H9 (cell line): Measurements from ENCODE around the gene TRAF7. TPM values are rescaled to one million over a fixed set of nuclear protein-coding genes. Genes with fewer than 3 reads are reported as not detected.
A peak's percentile ranks its signal among the peaks of the same experiment; 100 is the strongest.
"Not testable (repeated sequence)": the region's sequence is repeated elsewhere in the genome, so short reads cannot be mapped to it uniquely, and the experiment has no call there.

Experiments
- DNase-seq: peaks from one replicate; pipeline ENCODE4 v3.0.0-alpha.2; 2017
- H2AFZ ChIP-seq: one replicate; pipeline ENCODE4 v1.6.1; 2013; ENCODE audit warnings: mild to moderate bottlenecking, low read length, control low read depth, moderate library complexity
- H2AK5ac ChIP-seq: 2 replicates; pipeline ENCODE4 v1.6.1; 2013; ENCODE audit warnings: low read length, control low read depth, mixed read lengths; ENCODE audit not compliant: insufficient read length
- H2BK120ac ChIP-seq: one replicate; pipeline ENCODE4 v1.6.1; 2013; ENCODE audit warnings: low read depth, mild to moderate bottlenecking, low read length, control low read depth, inconsistent platforms; ENCODE audit not compliant: poor library complexity, severe bottlenecking
- H2BK12ac ChIP-seq: 2 replicates; pipeline ENCODE4 v1.6.1; 2013; ENCODE audit warnings: low read length, control low read depth, mixed read lengths, low read depth; ENCODE audit not compliant: insufficient read length
- H2BK15ac ChIP-seq: 2 replicates; pipeline ENCODE4 v1.6.1; 2013; ENCODE audit warnings: low read depth, low read length, control low read depth
- H2BK20ac ChIP-seq: one replicate; pipeline ENCODE4 v1.6.1; 2013; ENCODE audit warnings: low read depth, mild to moderate bottlenecking, low read length, control low read depth, inconsistent platforms; ENCODE audit not compliant: poor library complexity, severe bottlenecking
- H2BK5ac ChIP-seq: 2 replicates; pipeline ENCODE4 v1.6.1; 2013; ENCODE audit warnings: low read length, control low read depth, mixed read lengths; ENCODE audit not compliant: insufficient read length
- H3K14ac ChIP-seq: 2 replicates; pipeline ENCODE4 v1.6.1; 2013; ENCODE audit warnings: low read length, control low read depth; ENCODE audit not compliant: insufficient read depth
- H3K18ac ChIP-seq: 2 replicates; pipeline ENCODE4 v1.6.1; 2013; ENCODE audit warnings: low read depth, mild to moderate bottlenecking, mixed read lengths, low read length, control low read depth; ENCODE audit not compliant: insufficient read length
- H3K23ac ChIP-seq: 2 replicates; pipeline ENCODE4 v1.6.1; 2013; ENCODE audit warnings: low read length, control low read depth, mixed read lengths, low read depth; ENCODE audit not compliant: insufficient read length
- H3K23me2 ChIP-seq: 2 replicates; pipeline ENCODE4 v1.6.1; 2013; ENCODE audit warnings: low read depth, mild to moderate bottlenecking, mixed read lengths, low read length, control low read depth; ENCODE audit not compliant: insufficient read length, poor library complexity, severe bottlenecking
- H3K27ac ChIP-seq: 2 replicates; pipeline ENCODE4 v1.5.1; 2013; ENCODE audit warnings: low read length, control low read depth, mixed read lengths, low read depth; ENCODE audit not compliant: insufficient read length
- H3K27me3 ChIP-seq: 2 replicates; pipeline ENCODE4 v1.6.1; 2013; ENCODE audit warnings: low read length, control low read depth, inconsistent platforms; ENCODE audit not compliant: insufficient read depth
- H3K4ac ChIP-seq: 2 replicates; pipeline ENCODE4 v1.6.1; 2013; ENCODE audit warnings: low read depth, mild to moderate bottlenecking, control low read depth, inconsistent platforms, low read length, moderate library complexity
- H3K4me1 ChIP-seq: 2 replicates; pipeline ENCODE4 v1.6.1; 2013; ENCODE audit warnings: low read length, control low read depth, inconsistent platforms; ENCODE audit not compliant: insufficient read depth
- H3K4me2 ChIP-seq: 2 replicates; pipeline ENCODE4 v1.6.1; 2013; ENCODE audit warnings: low read length, control low read depth, mixed read lengths; ENCODE audit not compliant: insufficient read length, insufficient read depth
- H3K56ac ChIP-seq: 2 replicates; pipeline ENCODE4 v1.6.1; 2013; ENCODE audit warnings: low read depth, mild to moderate bottlenecking, mixed read lengths, low read length, control low read depth; ENCODE audit not compliant: insufficient read length
- H3K79me1 ChIP-seq: 2 replicates; pipeline ENCODE4 v1.6.1; 2013; ENCODE audit warnings: low read depth, mild to moderate bottlenecking, moderate library complexity, low read length, control low read depth, inconsistent platforms; ENCODE audit not compliant: insufficient read depth, poor library complexity, severe bottlenecking
- H3K79me2 ChIP-seq: 2 replicates; pipeline ENCODE4 v1.6.1; 2013; ENCODE audit warnings: low read length, control low read depth, inconsistent platforms; ENCODE audit not compliant: insufficient read depth
- H3K9ac ChIP-seq: 2 replicates; pipeline ENCODE4 v1.6.1; 2013; ENCODE audit warnings: low read length, control low read depth, mixed read lengths; ENCODE audit not compliant: insufficient read length; ENCODE audit errors: extremely low read depth
- H3K9me3 ChIP-seq: one replicate; pipeline ENCODE4 v1.6.1; 2013; ENCODE audit warnings: low read depth, low read length, inconsistent platforms; ENCODE audit not compliant: control insufficient read depth
- H3T11ph ChIP-seq: one replicate; pipeline ENCODE4 v1.6.1; 2013; ENCODE audit warnings: mild to moderate bottlenecking, low read length, control low read depth, inconsistent platforms
- H4K20me1 ChIP-seq: one replicate; pipeline ENCODE4 v1.6.1; 2013; ENCODE audit not compliant: control insufficient read depth, insufficient read length, insufficient read depth
- H4K5ac ChIP-seq: 2 replicates; pipeline ENCODE4 v1.6.1; 2013; ENCODE audit warnings: low read depth, mild to moderate bottlenecking, mixed read lengths, low read length, control low read depth; ENCODE audit not compliant: insufficient read length
- H4K8ac ChIP-seq: replicated peaks from 2 replicates; pipeline ENCODE4 v1.6.1; 2013; ENCODE audit warnings: low read length, control low read depth, mixed read lengths, low read depth; ENCODE audit not compliant: insufficient read length
- H4K91ac ChIP-seq: 2 replicates; pipeline ENCODE4 v1.6.1; 2013; ENCODE audit warnings: low read depth, mild to moderate bottlenecking, moderate library complexity, mixed read lengths, low read length, control low read depth; ENCODE audit not compliant: insufficient read length
- H3K27ac Mint-ChIP-seq, 3 experiments: 2 replicates in 2 of 3; 3 replicates in 1 of 3; pipeline ENCODE4 v1.8.0; 2020 to 2021; ENCODE audit warnings: mixed read lengths in 3 of 3, mild to moderate bottlenecking in 1 of 3, moderate library complexity in 1 of 3
- H3K27me3 Mint-ChIP-seq: 2 replicates; pipeline ENCODE4 v1.8.0; 2021; ENCODE audit warnings: low read depth, mild to moderate bottlenecking, moderate library complexity, mixed read lengths
- H3K36me3 Mint-ChIP-seq, 3 experiments: 2 replicates in 2 of 3; 3 replicates in 1 of 3; pipeline ENCODE4 v1.8.0; 2020 to 2021; ENCODE audit warnings: low read depth in 3 of 3, mixed read lengths in 3 of 3; ENCODE audit not compliant: insufficient read depth in 1 of 3
- H3K4me1 Mint-ChIP-seq, 2 experiments: 2 replicates each; pipeline ENCODE4 v1.8.0; 2020; ENCODE audit warnings: mixed read lengths in 2 of 2
- H3K4me3 Mint-ChIP-seq, 2 experiments: 2 replicates in 1 of 2; 3 replicates in 1 of 2; pipeline ENCODE4 v1.8.0; 2020 to 2021; ENCODE audit warnings: mild to moderate bottlenecking in 2 of 2, mixed read lengths in 2 of 2, moderate library complexity in 1 of 2
- H3K9me3 Mint-ChIP-seq, 2 experiments: 2 replicates in 1 of 2; 3 replicates in 1 of 2; pipeline ENCODE4 v1.8.0; 2020; ENCODE audit warnings: mild to moderate bottlenecking in 2 of 2, mixed read lengths in 2 of 2, moderate library complexity in 1 of 2
- WGBS: extraction: QIAGEN DNeasy Blood & Tissue Kit; methylation state at CpG from one replicate; pipeline ENCODE4 v1.1.7; 2013; ENCODE audit warnings: missing lambda C conversion rate, low lambda C conversion rate, mixed read lengths; ENCODE audit not compliant: insufficient read length; ENCODE audit errors: extremely low coverage; 5-methylcytosine and 5-hydroxymethylcytosine counted together
- total RNA-seq: library from RNA; stranded (reverse); gene quantifications from 2 replicates; pipeline ENCODE4 v1.2.1, GENCODE V29; 2021

The TRAF7 gene
- total RNA-seq, 1 experiment from 2014 or later: 108 TPM

DNA sequence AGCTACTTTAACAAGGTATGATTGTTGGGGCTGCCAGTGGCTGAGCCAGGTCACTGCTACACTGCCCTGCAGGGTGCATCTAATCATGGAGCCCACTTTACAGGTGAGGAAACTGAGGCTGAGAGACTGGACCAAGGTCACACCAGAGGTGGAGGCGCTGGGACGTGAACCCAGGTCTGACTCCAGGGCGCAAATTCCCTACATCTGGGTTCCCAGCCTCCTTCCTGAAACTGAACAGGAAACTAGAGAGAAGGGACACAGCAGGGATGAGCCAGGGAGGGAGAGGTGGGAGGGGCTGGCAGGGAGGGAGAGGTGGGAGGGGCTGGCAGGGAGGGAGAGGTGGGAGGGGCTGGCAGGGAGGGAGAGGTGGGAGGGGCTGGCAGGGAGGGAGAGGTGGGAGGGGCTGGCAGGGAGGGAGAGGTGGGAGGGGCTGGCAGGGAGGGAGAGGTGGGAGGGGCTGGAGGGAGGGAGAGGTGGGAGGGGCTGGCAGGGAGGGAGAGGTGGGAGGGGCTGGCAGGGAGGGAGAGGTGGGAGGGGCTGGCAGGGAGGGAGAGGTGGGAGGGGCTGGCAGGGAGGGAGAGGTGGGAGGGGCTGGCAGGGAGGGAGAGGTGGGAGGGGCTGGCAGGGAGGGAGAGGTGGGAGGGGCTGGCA, 27.8 kb upstream of the TRAF7 start:
- no CpG with 5 or more reads among the region's 3 CpGs for WGBS
- H3K79me1 ChIP-seq, H2BK15ac ChIP-seq, H3K9me3 ChIP-seq, H3K27ac ChIP-seq, H3K14ac ChIP-seq, H3K56ac ChIP-seq, H3K4me3 Mint-ChIP-seq, H3K36me3 Mint-ChIP-seq, H3K4me1 ChIP-seq, H2BK120ac ChIP-seq, H2AK5ac ChIP-seq, H4K5ac ChIP-seq, H2BK20ac ChIP-seq, H2AFZ ChIP-seq, H4K8ac ChIP-seq, H3T11ph ChIP-seq, H3K23ac ChIP-seq, H3K27me3 Mint-ChIP-seq, H4K20me1 ChIP-seq, H3K9ac ChIP-seq, H3K4me2 ChIP-seq, H2BK12ac ChIP-seq, H3K9me3 Mint-ChIP-seq, H3K4ac ChIP-seq, H3K23me2 ChIP-seq, H4K91ac ChIP-seq, H3K79me2 ChIP-seq, DNase-seq, H2BK5ac ChIP-seq, H3K27me3 ChIP-seq, H3K18ac ChIP-seq: not testable (repeated sequence)
- Mint-ChIP-seq H3K27ac (peak overlapping the region in 1 of 3 experiments; percentile 90; a peak in 2 of 7 replicates), H3K4me1 (peaks cover 20 to 25% of the 10 kb centered on the region in 2 experiments)

DNA sequence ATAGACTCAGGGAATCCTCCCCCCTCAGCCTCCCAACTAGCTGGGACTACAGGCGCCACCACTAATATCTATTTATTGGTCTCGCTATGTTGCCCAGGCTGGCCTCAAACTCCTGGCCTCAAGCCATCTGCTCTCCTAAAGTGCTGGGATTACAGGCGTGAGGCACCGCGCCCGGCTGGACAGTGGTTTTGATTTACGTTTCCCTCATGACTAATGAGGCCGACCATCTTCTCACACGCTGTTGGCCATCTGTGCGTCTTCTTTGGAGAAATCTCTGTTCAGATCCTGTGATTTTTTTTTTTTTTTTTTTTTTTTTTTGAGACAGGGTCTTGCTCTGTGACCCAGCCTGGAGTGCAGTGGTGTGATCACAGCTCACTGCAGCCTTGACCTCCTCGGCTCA, 26.3 kb upstream of the TRAF7 start:
- H3K4me2 ChIP-seq, H3K18ac ChIP-seq, H3K23me2 ChIP-seq, H3K27me3 Mint-ChIP-seq, H3K9me3 Mint-ChIP-seq, H3K4ac ChIP-seq, H3K27ac ChIP-seq, H3K27ac Mint-ChIP-seq, H2BK5ac ChIP-seq, H4K5ac ChIP-seq, H3K9me3 ChIP-seq, H2BK120ac ChIP-seq, H3K36me3 Mint-ChIP-seq, H4K91ac ChIP-seq, H3K9ac ChIP-seq, H4K20me1 ChIP-seq, DNase-seq, H3T11ph ChIP-seq, H3K79me1 ChIP-seq, H3K4me3 Mint-ChIP-seq, H2BK20ac ChIP-seq, H2AFZ ChIP-seq, H2BK15ac ChIP-seq, H3K23ac ChIP-seq, H3K14ac ChIP-seq, H2BK12ac ChIP-seq, H3K79me2 ChIP-seq, H2AK5ac ChIP-seq, H4K8ac ChIP-seq, H3K27me3 ChIP-seq, H3K56ac ChIP-seq, H3K4me1 ChIP-seq: not testable (repeated sequence)
- peaks cover 20 to 25% of the 10 kb centered on the region in 2 experiments for H3K4me1 Mint-ChIP-seq
- no CpG with 5 or more reads among the region's 11 CpGs for WGBS
